GM18499 (cell line): ENCODE data around the gene APH1B.

Source experiments
- ATAC-seq: cut with Tn5 transposase; IDR thresholded peaks from one replicate; pipeline ENCODE4 v1.9.1; 2021; ENCODE audit warnings: moderate number of reproducible peaks; ENCODE audit not compliant: insufficient read depth, unreplicated experiment

The APH1B gene

GRCh38 chr15:63251701-63252100 lies 25.7 kb upstream of the APH1B start:
- no peak for ATAC-seq

- no peak for ATAC-seq
These were observed 25.1 kb upstream of the APH1B start for GRCh38 chr15:63252292-63252691.

GRCh38 chr15:63254991-63255390 lies 22.4 kb upstream of the APH1B start:
- no peak for ATAC-seq

GRCh38 chr15:63255489-63255990 lies 21.9 kb upstream of the APH1B start:
- ATAC-seq, result no peak

- no peak for ATAC-seq
These were observed 20.8 kb upstream of the APH1B start for GRCh38 chr15:63256433-63257274.

- no peak for ATAC-seq
These were observed 18.7 kb upstream of the APH1B start for GRCh38 chr15:63258658-63259057.

- ATAC-seq, result no peak
These were observed 16.6 kb upstream of the APH1B start for GRCh38 chr15:63260791-63261190.

GRCh38 chr15:63261311-63261710 lies 16.1 kb upstream of the APH1B start:
- no peak for ATAC-seq

- ATAC-seq, result no peak
These were observed 13.9 kb upstream of the APH1B start for GRCh38 chr15:63263519-63263918.

- ATAC-seq, result no peak
These were observed 12.6 kb upstream of the APH1B start for GRCh38 chr15:63264688-63265293.

GRCh38 chr15:63274427-63274826 lies 3.0 kb upstream of the APH1B start:
- ATAC-seq, result no peak

- ATAC-seq, result no peak
These were observed 915 bp upstream of the APH1B start for GRCh38 chr15:63276342-63277037.

GRCh38 chr15:63277893-63278456 lies 570 bp downstream of the APH1B start:
- no peak for ATAC-seq

GRCh38 chr15:63283126-63283525 lies 5.7 kb downstream of the APH1B start:
- no peak for ATAC-seq

- ATAC-seq, result no peak
These were observed 6.9 kb downstream of the APH1B start for GRCh38 chr15:63284335-63284734.

- ATAC-seq, result no peak
These were observed 9.7 kb downstream of the APH1B start for GRCh38 chr15:63287109-63287508.

GRCh38 chr15:63288342-63288741 lies 10.9 kb downstream of the APH1B start:
- ATAC-seq, result no peak

GRCh38 chr15:63288778-63289378 lies 11.5 kb downstream of the APH1B start:
- ATAC-seq, result no peak

GRCh38 chr15:63291507-63291906 lies 14.1 kb downstream of the APH1B start:
- no peak for ATAC-seq

GRCh38 chr15:63292241-63292640 lies 14.8 kb downstream of the APH1B start:
- no peak for ATAC-seq
